ENCODE data around the gene SP6. TPM values are rescaled to one million over a fixed set of nuclear protein-coding genes. Genes with fewer than 3 reads are reported as not detected.

SP6 gene
- total and polyA plus RNA-seq, 5 donors from 2014 or later = 0.17 TPM; not detected in 4

GRCh38 chr17:47808830-47809480 lies 42.0 kb downstream of the SP6 start:
- ATAC-seq (ENCODE audit: low read depth in 2 of 2) = no peak
- H3K27ac Mint-ChIP-seq = peak overlapping the region in 1 of 3 donors; percentile 43

GRCh38 chr17:47808036-47808829 lies 42.7 kb downstream of the SP6 start:
- no peaks in the 10 kb centered on the region for H3K27me3 ChIP-seq (ENCODE audit: control insufficient read depth, insufficient read depth, low read length)
- H3K9me3 ChIP-seq (ENCODE audit: control insufficient read depth in 2 of 2, low read length in 2 of 2) = no peaks in the 10 kb centered on the region
- H3K27ac Mint-ChIP-seq = no peak overlapping the region
- no peak overlapping the region for H3K27ac ChIP-seq (ENCODE audit: insufficient read depth, low read length, poor library complexity, severe bottlenecking)
- peak in 1 of 2 donors; percentile 10 for ATAC-seq (ENCODE audit: low read depth in 2 of 2)
- peaks cover 50% of the 10 kb centered on the region for H3K36me3 Mint-ChIP-seq
- H3K4me1 Mint-ChIP-seq = no peaks in the 10 kb centered on the region
- no peak overlapping the region for H3K4me3 Mint-ChIP-seq
- H3K9me3 Mint-ChIP-seq = peaks cover 0 to 1% (median 0%) of the 10 kb centered on the region in 7 donors
- no peaks in the 10 kb centered on the region for H3K27me3 Mint-ChIP-seq
- no peak overlapping the region for H3K4me3 ChIP-seq (ENCODE audit: low read depth, low read length)
- peaks cover 57% of the 10 kb centered on the region for H3K36me3 ChIP-seq (ENCODE audit: control insufficient read depth, insufficient read depth, low read length)
- DNase-seq = no peak
- no peaks in the 10 kb centered on the region for H3K4me1 ChIP-seq (ENCODE audit: control insufficient read depth, insufficient read depth, low read length, poor library complexity, severe bottlenecking)

More at GRCh38 chr17:47808830-47809480, 42.0 kb downstream of the SP6 start:
- H3K27me3 ChIP-seq (ENCODE audit: control insufficient read depth, insufficient read depth, low read length) = no peaks in the 10 kb centered on the region
- no peaks in the 10 kb centered on the region for H3K27me3 Mint-ChIP-seq
- no peak overlapping the region for H3K4me3 Mint-ChIP-seq
- no peaks in the 10 kb centered on the region for H3K4me1 Mint-ChIP-seq
- H3K36me3 ChIP-seq (ENCODE audit: control insufficient read depth, insufficient read depth, low read length) = peaks cover 60% of the 10 kb centered on the region
- H3K36me3 Mint-ChIP-seq = peaks cover 50% of the 10 kb centered on the region
- no peaks in the 10 kb centered on the region for H3K4me1 ChIP-seq (ENCODE audit: control insufficient read depth, insufficient read depth, low read length, poor library complexity, severe bottlenecking)
- no peak overlapping the region for H3K27ac ChIP-seq (ENCODE audit: insufficient read depth, low read length, poor library complexity, severe bottlenecking)
- H3K4me3 ChIP-seq (ENCODE audit: low read depth, low read length) = no peak overlapping the region
- peaks cover 0 to 1% (median 0%) of the 10 kb centered on the region in 7 donors for H3K9me3 Mint-ChIP-seq
- no peak for DNase-seq
- H3K9me3 ChIP-seq (ENCODE audit: control insufficient read depth in 2 of 2, low read length in 2 of 2) = no peaks in the 10 kb centered on the region

- peaks cover 44% of the 10 kb centered on the region for H3K36me3 Mint-ChIP-seq
- H3K27ac Mint-ChIP-seq = no peak overlapping the region
Observed at GRCh38 chr17:47807421-47807820, 43.5 kb downstream of the SP6 start.

GRCh38 chr17:47806913-47807255 lies 44.1 kb downstream of the SP6 start:
- H3K9me3 ChIP-seq (ENCODE audit: control insufficient read depth in 2 of 2, low read length in 2 of 2) = no peaks in the 10 kb centered on the region
- no peak overlapping the region for H3K4me3 ChIP-seq (ENCODE audit: low read depth, low read length)
- H3K9me3 Mint-ChIP-seq = peaks cover 0 to 1% (median 0%) of the 10 kb centered on the region in 7 donors
- peaks cover 39% of the 10 kb centered on the region for H3K36me3 Mint-ChIP-seq
- no peak for ATAC-seq (ENCODE audit: low read depth in 2 of 2)
- H3K27ac Mint-ChIP-seq = no peak overlapping the region
- H3K27me3 Mint-ChIP-seq = no peaks in the 10 kb centered on the region
- DNase-seq = no peak
- H3K4me1 ChIP-seq (ENCODE audit: control insufficient read depth, insufficient read depth, low read length, poor library complexity, severe bottlenecking) = no peaks in the 10 kb centered on the region
- no peaks in the 10 kb centered on the region for H3K27me3 ChIP-seq (ENCODE audit: control insufficient read depth, insufficient read depth, low read length)
- H3K4me1 Mint-ChIP-seq = peaks cover 0 to 3% (median 0%) of the 10 kb centered on the region in 4 donors
- peaks cover 44% of the 10 kb centered on the region for H3K36me3 ChIP-seq (ENCODE audit: control insufficient read depth, insufficient read depth, low read length)
- H3K4me3 Mint-ChIP-seq = no peak overlapping the region
- H3K27ac ChIP-seq (ENCODE audit: insufficient read depth, low read length, poor library complexity, severe bottlenecking) = no peak overlapping the region

More at GRCh38 chr17:47807421-47807820, 43.5 kb downstream of the SP6 start:
- Mint-ChIP-seq H3K4me1 (peaks cover 0 to under 1% (median 0%) of the 10 kb centered on the region in 4 donors), H3K4me3 (no peak overlapping the region), H3K27me3 (no peaks in the 10 kb centered on the region), H3K9me3 (peaks cover 0 to 1% (median 0%) of the 10 kb centered on the region in 7 donors)
- H3K27me3 ChIP-seq (ENCODE audit: control insufficient read depth, insufficient read depth, low read length) = no peaks in the 10 kb centered on the region
- no peaks in the 10 kb centered on the region for H3K4me1 ChIP-seq (ENCODE audit: control insufficient read depth, insufficient read depth, low read length, poor library complexity, severe bottlenecking)
- DNase-seq (no peak), ATAC-seq (ENCODE audit: low read depth in 2 of 2) (no peak)
- no peak overlapping the region for H3K4me3 ChIP-seq (ENCODE audit: low read depth, low read length)
- no peak overlapping the region for H3K27ac ChIP-seq (ENCODE audit: insufficient read depth, low read length, poor library complexity, severe bottlenecking)
- peaks cover 49% of the 10 kb centered on the region for H3K36me3 ChIP-seq (ENCODE audit: control insufficient read depth, insufficient read depth, low read length)
- no peaks in the 10 kb centered on the region for H3K9me3 ChIP-seq (ENCODE audit: control insufficient read depth in 2 of 2, low read length in 2 of 2)

GRCh38 chr17:47806026-47806912 lies 44.7 kb downstream of the SP6 start:
- Mint-ChIP-seq H3K4me1 (peaks cover 0 to 3% (median 0%) of the 10 kb centered on the region in 4 donors), H3K36me3 (peaks cover 33% of the 10 kb centered on the region), H3K27ac (no peak overlapping the region), H3K4me3 (no peak overlapping the region), H3K9me3 (peaks cover 0 to 1% (median 0%) of the 10 kb centered on the region in 7 donors), H3K27me3 (no peaks in the 10 kb centered on the region)
- Histone ChIP-seq H3K4me3 (ENCODE audit: low read depth, low read length) (no peak overlapping the region), H3K9me3 (ENCODE audit: control insufficient read depth in 2 of 2, low read length in 2 of 2) (no peaks in the 10 kb centered on the region), H3K27me3 (ENCODE audit: control insufficient read depth, insufficient read depth, low read length) (no peaks in the 10 kb centered on the region), H3K27ac (ENCODE audit: insufficient read depth, low read length, poor library complexity, severe bottlenecking) (no peak overlapping the region), H3K36me3 (ENCODE audit: control insufficient read depth, insufficient read depth, low read length) (peaks cover 38% of the 10 kb centered on the region), H3K4me1 (ENCODE audit: control insufficient read depth, insufficient read depth, low read length, poor library complexity, severe bottlenecking) (no peaks in the 10 kb centered on the region)
- ATAC-seq (ENCODE audit: low read depth in 2 of 2) = no peak
- DNase-seq = no peak

GRCh38 chr17:47804461-47804860 lies 46.5 kb downstream of the SP6 start:
- H3K36me3 ChIP-seq (ENCODE audit: control insufficient read depth, insufficient read depth, low read length) = peaks cover 22% of the 10 kb centered on the region
- H3K4me1 ChIP-seq (ENCODE audit: control insufficient read depth, insufficient read depth, low read length, poor library complexity, severe bottlenecking) = no peaks in the 10 kb centered on the region
- H3K9me3 ChIP-seq (ENCODE audit: control insufficient read depth in 2 of 2, low read length in 2 of 2) = no peaks in the 10 kb centered on the region
- no peak overlapping the region for H3K27ac ChIP-seq (ENCODE audit: insufficient read depth, low read length, poor library complexity, severe bottlenecking)
- Mint-ChIP-seq H3K27ac (no peak overlapping the region), H3K4me1 (peaks cover 0 to 3% (median 0%) of the 10 kb centered on the region in 4 donors), H3K9me3 (peaks cover 0 to 1% (median 0%) of the 10 kb centered on the region in 7 donors), H3K4me3 (no peak overlapping the region), H3K27me3 (peaks cover 5% of the 10 kb centered on the region), H3K36me3 (peaks cover 16% of the 10 kb centered on the region)
- H3K27me3 ChIP-seq (ENCODE audit: control insufficient read depth, insufficient read depth, low read length) = no peaks in the 10 kb centered on the region
- no peak for ATAC-seq (ENCODE audit: low read depth in 2 of 2)
- no peak overlapping the region for H3K4me3 ChIP-seq (ENCODE audit: low read depth, low read length)
- no peak for DNase-seq

- Mint-ChIP-seq H3K9me3 (peaks cover 0 to 1% (median 0%) of the 10 kb centered on the region in 7 donors), H3K27me3 (peaks cover 5% of the 10 kb centered on the region), H3K27ac (no peak overlapping the region), H3K36me3 (peaks cover 16% of the 10 kb centered on the region), H3K4me3 (no peak overlapping the region), H3K4me1 (peaks cover 0 to 3% (median 0%) of the 10 kb centered on the region in 4 donors)
- ATAC-seq (ENCODE audit: low read depth in 2 of 2) (no peak), DNase-seq (no peak)
- Histone ChIP-seq H3K27ac (ENCODE audit: insufficient read depth, low read length, poor library complexity, severe bottlenecking) (no peak overlapping the region), H3K4me1 (ENCODE audit: control insufficient read depth, insufficient read depth, low read length, poor library complexity, severe bottlenecking) (no peaks in the 10 kb centered on the region), H3K27me3 (ENCODE audit: control insufficient read depth, insufficient read depth, low read length) (no peaks in the 10 kb centered on the region), H3K4me3 (ENCODE audit: low read depth, low read length) (no peak overlapping the region), H3K9me3 (ENCODE audit: control insufficient read depth in 2 of 2, low read length in 2 of 2) (no peaks in the 10 kb centered on the region), H3K36me3 (ENCODE audit: control insufficient read depth, insufficient read depth, low read length) (peaks cover 15% of the 10 kb centered on the region)
Observed at GRCh38 chr17:47803751-47804150, 47.2 kb downstream of the SP6 start.

Data from CD4-positive, CD25-positive, alpha-beta regulatory T cell (primary cell).